HG02884 (cell line): ENCODE data around the gene ANKRD40CL.

Experiments
- ATAC-seq: cut with Tn5 transposase; IDR thresholded peaks from one replicate; pipeline ENCODE4 v1.9.1; 2021; ENCODE audit warnings: mild to moderate bottlenecking, moderate library complexity; ENCODE audit not compliant: unreplicated experiment

Gene ANKRD40CL

DNA sequence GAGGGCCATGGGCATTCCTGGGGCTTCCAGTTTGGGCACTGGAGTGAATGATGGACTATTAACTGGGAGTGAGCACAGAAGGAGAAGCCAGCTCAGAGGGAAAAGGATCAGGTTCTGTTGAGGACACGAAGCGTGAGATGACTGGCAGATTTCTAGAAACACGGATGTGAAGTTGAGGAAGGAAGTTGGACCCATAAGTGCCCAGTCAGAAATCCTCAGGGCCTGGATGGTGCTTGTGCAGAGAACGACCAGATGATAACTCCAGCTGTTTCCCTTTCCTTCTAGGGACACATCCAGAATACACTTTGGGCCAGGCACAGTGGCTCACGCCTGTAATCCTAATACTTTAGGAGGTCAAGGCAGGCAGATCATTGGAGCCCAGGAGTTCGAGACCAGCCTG, 23.3 kb upstream of the ANKRD40CL start:
- no peak for ATAC-seq

- ATAC-seq, result no peak
Measured at GRCh38 chr17:50787106-50787505, 19.8 kb upstream of the ANKRD40CL start.

DNA sequence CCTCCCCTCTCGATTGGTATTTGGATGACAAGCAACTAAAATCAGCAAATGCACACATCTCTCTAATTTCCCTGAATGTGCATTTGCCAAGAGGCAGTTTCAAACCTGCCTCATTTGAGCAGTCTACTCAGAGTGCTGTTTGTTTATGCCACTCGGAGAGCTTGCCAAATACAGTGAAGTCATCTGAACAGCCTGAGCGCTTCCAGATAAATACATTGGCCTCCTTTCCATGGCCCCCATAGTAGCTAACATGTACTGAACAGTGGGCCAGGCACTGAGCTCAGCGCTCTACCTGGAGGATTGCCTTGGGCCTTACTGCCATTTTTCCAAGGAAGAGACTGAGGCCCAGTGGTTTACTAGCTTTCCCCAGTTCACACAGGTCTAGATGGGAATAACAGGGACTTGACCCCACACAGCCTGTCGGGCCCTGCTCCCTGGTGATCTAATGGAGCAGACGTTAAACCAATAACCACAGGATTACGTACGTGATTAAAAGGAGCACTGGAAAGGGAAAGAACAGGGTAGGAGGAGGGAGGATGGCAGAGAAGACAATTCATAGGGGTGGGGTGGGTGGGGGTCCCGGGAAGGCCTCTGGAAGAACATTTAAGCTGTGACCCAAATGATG, 18.7 kb upstream of the ANKRD40CL start:
- ATAC-seq, result no peak

GRCh38 chr17:50785126-50785525, 17.8 kb upstream of the ANKRD40CL start:
- no peak for ATAC-seq

DNA sequence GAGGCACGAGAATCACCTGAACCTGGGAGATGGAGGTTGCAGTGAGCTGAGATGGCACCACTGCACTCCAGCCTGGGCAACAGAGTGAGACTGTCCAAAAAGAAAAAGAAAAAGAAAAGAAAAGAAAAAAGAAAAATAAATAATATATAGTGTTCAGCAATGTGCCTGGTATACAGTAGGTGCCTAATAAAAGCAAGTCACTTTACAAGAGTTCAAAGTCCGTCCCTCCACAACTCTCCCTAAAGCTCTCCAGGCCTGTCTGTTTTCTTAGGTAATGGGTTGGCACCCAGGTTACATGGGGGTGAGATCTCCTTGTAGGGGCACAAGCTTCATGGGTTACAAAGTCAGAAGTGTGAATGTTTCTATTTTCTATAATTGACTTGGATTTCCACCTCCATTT, 16.6 kb upstream of the ANKRD40CL start:
- no peak for ATAC-seq

GRCh38 chr17:50783193-50783660, 15.9 kb upstream of the ANKRD40CL start:
- no peak for ATAC-seq

DNA sequence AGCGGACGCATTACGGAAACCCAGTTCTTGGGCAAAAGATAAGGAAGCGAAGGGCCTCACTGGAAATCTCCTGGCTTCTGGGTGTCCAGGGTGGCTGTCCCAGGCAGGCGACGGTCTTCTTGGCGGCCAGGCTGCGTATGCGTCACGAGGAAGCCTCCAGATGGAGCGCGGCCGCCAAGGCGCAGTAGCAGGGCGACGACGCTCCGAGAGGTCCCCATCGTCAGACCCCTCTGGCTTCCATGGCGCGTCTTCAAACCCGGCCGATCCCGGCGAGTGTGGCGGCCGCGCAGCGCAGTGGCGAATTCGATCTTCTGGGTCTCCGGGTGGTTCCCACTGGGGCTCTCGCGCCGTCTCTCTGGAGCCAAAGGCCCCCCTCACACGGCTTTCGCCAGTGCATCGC, 13.8 kb upstream of the ANKRD40CL start:
- ATAC-seq, result no peak

DNA sequence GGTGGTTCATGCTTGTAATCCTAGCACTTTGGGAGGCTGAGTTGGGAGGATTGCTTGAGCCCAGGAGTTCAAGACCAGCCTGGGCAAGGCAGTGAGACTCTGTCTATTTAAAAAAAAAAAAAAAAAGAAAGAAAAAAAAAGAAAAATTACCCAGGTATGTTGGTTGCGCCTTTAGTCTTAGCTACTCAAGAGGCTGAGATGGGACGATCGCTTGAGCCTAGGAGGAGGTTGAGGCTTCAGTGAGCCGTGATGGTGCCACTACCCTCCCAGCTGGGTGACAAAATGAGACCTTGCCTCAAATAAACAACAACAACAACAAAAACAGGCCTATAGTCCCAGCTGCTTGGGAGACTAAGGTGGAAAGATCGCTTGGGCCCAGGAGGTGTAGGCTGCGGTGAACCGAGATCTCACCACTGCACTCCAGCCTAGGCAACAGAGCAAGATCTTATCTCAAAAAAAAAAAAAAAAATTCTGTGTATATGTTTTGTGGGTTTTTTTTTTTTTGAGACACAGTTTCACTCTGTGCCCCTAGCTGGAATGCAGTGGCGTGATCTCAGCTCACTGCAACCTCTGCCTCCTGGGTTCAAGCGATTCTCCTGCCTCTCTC, 12.5 kb upstream of the ANKRD40CL start:
- no peak for ATAC-seq

DNA sequence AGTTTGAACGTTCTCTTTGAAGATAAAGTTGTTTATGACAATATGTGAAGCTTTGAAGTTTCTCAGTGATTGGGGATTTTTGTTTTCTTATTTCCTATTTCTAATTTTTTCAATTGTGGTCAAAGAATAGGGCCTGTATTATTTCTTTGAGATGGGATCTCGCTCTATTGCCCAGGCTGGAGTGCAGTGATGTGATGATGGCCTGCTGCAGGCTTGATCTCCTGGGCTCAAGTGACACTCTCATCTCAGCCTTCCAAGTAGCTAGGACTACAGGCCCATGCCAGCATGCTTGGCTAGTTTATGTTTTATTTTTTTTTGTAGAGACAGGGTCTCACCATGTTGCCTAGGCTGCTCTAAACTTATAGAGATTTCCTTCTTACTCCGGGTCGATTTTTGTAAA, 11.7 kb upstream of the ANKRD40CL start:
- no peak for ATAC-seq

- no peak for ATAC-seq
Measured at GRCh38 chr17:50778471-50778870, 11.2 kb upstream of the ANKRD40CL start.

DNA sequence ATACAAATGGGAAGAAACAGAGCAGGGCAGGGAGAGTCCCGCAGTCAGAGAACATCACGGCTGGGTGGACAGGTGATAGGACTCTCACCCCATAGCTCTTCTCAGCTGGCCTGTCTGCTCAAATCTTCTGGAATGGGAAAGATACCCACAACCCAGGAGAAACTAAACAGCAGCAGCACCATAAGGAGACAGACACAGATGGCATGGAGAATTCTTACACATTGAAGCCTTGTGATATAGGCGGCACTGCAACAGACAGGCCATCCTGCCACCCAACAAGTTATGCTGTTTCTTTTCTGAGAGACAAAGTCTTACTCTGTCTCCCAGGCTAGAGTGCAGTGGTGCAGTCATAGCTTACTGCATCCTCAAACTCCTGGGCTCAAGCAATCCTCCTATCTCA, 8.6 kb upstream of the ANKRD40CL start:
- ATAC-seq, result no peak

GRCh38 chr17:50774225-50774803, 7.0 kb upstream of the ANKRD40CL start:
- no peak for ATAC-seq

DNA sequence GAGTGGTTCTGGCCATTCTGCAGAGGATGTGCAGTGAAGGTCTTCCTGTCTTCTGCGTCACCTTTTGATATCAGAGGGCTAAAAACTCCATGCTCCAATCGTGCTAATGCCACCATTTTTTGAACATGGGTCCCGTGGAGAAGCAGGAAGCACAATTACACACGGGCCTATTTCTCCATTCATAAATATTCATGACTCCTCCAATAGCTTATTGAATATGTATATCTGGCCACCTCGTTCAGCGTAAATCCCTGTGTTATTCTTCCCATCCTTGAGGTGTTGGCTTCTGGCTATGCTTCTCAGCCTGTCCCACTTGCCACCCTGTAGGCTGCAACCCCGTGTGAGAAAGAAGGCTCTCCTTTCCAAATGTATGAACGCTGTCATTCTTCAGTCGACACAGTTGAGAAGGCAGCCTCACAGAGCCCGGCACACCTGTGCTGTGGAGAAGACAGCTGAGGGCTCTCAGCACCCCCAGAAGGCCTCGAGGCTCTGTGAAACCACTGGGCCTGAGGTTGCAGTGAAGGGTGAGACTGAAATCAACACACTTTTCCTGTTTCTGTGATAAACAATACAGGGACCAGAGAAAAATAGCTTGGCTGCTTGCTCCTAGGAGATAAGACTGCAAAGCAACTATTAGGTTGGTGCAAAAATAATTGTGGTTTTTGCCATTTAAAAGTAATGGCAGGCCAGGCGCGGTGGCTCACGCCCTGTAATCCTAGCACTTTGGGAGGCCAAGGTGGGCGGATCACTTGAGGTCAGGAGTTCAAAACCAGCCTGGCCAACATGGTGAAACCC, 4.9 kb upstream of the ANKRD40CL start:
- no peak for ATAC-seq

DNA sequence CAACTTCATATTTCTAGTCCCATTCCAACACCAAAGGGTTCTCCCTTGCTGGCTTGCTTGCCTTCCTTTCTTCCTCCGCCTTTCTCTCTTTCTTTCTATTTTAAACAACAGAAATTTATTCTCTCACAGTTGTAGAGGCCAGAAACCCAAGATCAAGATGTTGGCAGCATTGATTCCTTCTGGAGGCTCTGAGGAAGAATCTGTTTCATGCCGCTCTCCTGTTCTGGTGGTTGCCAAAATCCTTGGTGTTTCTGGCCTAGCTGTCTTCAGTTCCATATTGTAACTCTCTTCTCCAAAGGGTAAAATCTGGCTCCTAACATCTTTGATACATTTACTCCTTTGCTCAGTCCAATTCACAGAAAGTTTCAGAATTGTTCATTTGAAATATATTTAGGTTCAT, 3.0 kb upstream of the ANKRD40CL start:
- ATAC-seq, result no peak

GRCh38 chr17:50769884-50770283, 2.6 kb upstream of the ANKRD40CL start:
- ATAC-seq, result no peak

DNA sequence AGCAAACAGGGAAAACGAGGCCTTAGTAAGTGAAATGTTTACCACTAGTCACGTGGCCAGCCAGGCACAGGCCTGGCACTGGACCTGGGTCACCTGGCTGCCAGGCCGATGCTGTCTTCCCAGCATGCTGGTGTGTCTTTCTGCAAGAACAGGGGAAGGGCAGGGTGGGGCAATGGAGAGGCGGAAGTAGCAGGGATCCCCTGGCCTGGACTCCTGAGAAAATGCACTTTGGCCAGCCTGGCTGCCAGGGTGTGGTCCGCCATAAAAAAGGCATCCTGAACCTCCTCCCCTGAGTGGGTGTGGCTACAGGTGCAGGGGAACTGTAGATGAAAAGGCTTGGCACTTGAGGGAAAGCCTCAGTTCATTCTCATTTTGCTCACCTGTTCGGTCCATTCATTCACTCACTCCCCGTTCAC, 1.0 kb upstream of the ANKRD40CL start:
- no peak for ATAC-seq

GRCh38 chr17:50767030-50767429, 288 bp downstream of the ANKRD40CL start:
- ATAC-seq, result no peak

DNA sequence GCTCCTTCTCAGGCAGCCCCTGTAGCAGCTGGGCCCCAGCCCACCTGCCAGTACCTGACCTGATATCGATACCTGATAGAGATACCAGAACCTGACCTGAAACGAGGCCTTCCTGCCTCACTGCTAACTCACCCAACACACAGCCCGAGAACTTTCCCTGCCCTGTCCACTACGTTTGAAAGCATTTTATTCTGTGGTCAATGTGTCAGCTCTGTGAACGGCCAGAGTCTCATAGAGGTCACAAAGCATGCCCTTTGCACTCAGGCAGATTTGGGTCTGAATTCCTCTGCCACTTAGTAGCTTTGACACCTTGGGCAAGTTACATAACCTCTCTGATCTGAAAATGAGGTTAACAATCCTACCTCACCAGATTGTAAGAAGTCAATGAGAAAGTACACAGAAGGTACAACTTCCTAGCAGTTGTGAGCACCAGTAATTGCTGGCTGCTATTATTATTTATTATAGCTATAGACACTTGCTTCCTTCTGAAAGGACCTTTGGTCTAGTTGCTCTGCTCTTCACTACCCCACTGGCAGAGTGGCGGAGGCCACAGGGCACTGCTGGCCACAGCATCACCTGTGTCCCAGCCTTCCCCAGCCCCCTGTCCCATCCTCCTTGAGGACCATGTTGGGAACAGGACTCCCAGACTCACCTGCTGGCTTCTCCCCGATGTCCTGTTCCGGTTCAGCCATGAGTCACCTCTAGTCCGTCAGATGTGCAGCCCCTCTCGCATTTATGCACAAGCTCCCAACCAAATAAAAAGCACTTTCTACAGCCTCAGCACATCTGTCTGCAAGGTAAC, 895 bp downstream of the ANKRD40CL start:
- no peak for ATAC-seq

- ATAC-seq, result peak; percentile 70
Measured at GRCh38 chr17:50765454-50766221, 1.7 kb downstream of the ANKRD40CL start.

GRCh38 chr17:50764734-50765149, 2.6 kb downstream of the ANKRD40CL start:
- ATAC-seq, result no peak
